ENCODE data around the gene PSMA6. TPM values are rescaled to one million over a fixed set of nuclear protein-coding genes. Genes with fewer than 3 reads are reported as not detected.

PSMA6 gene
- total and polyA plus RNA-seq, 2 donors (not counting 1 experiment from before 2014, with no cell fraction given) = 190 to 225 TPM

GRCh38 chr14:35287431-35288013, 4.7 kb upstream of the PSMA6 start:
- no peaks in the 10 kb centered on the region for H4K20me1 ChIP-seq (ENCODE audit: control insufficient read depth, extremely low read depth, insufficient read depth, low read length)
- TF ChIP-seq EZH2 (IDR thresholded peaks at IDR 0.05; ENCODE audit: low read length, missing control alignments) (no peak), CTCF (conservative IDR thresholded peaks at IDR 0.05 in 1 of 2, IDR thresholded peaks at IDR 0.05 in 1 of 2; ENCODE audit: low read depth in 1 of 2, low read length in 2 of 2) (no peak)
- no peaks in the 10 kb centered on the region for H3K4me1 ChIP-seq (ENCODE audit: control insufficient read depth, extremely low read depth, insufficient read depth, low read length)
- no peaks in the 10 kb centered on the region for H3K36me3 ChIP-seq (ENCODE audit: control insufficient read depth, insufficient read depth, low read length)
- H3K27ac ChIP-seq (ENCODE audit: insufficient read depth, low read length) = no peak overlapping the region
- no peaks in the 10 kb centered on the region for H3K9me3 ChIP-seq (ENCODE audit: control insufficient read depth, insufficient read depth, low read depth, low read length)
- H3K9ac ChIP-seq (ENCODE audit: insufficient read depth, low read length) = no peak overlapping the region
- no peak overlapping the region for H3K4me2 ChIP-seq (ENCODE audit: extremely low read depth, insufficient read depth, low read length)
- peaks cover 3% of the 10 kb centered on the region for H3K79me2 ChIP-seq (ENCODE audit: control insufficient read depth, insufficient read depth, low read length)
- peak in 1 of 2 donors; percentile 17 for DNase-seq (ENCODE audit: low read depth in 2 of 2)
- no peak overlapping the region for H3K4me3 ChIP-seq (replicated peaks in 1 of 4; ENCODE audit: control extremely low read depth in 1 of 4, insufficient read depth in 1 of 4, low read depth in 3 of 4, low read length in 4 of 4)
- H3K27me3 ChIP-seq (ENCODE audit: control insufficient read depth, insufficient read depth, low read length) = no peaks in the 10 kb centered on the region
- no peak overlapping the region for H2AFZ ChIP-seq (ENCODE audit: low read length)

- Histone ChIP-seq H4K20me1 (ENCODE audit: control insufficient read depth, extremely low read depth, insufficient read depth, low read length) (no peaks in the 10 kb centered on the region), H3K79me2 (ENCODE audit: control insufficient read depth, insufficient read depth, low read length) (peaks cover 24% of the 10 kb centered on the region), H3K36me3 (ENCODE audit: control insufficient read depth, insufficient read depth, low read length) (no peaks in the 10 kb centered on the region), H3K27ac (ENCODE audit: insufficient read depth, low read length) (no peak overlapping the region), H3K9me3 (ENCODE audit: control insufficient read depth, insufficient read depth, low read depth, low read length) (no peaks in the 10 kb centered on the region), H3K4me2 (ENCODE audit: extremely low read depth, insufficient read depth, low read length) (no peak overlapping the region), H3K4me3 (replicated peaks in 1 of 4; ENCODE audit: control extremely low read depth in 1 of 4, insufficient read depth in 1 of 4, low read depth in 3 of 4, low read length in 4 of 4) (no peak overlapping the region), H3K4me1 (ENCODE audit: control insufficient read depth, extremely low read depth, insufficient read depth, low read length) (no peaks in the 10 kb centered on the region), H3K27me3 (ENCODE audit: control insufficient read depth, insufficient read depth, low read length) (no peaks in the 10 kb centered on the region), H3K9ac (ENCODE audit: insufficient read depth, low read length) (no peak overlapping the region), H2AFZ (ENCODE audit: low read length) (no peak overlapping the region)
- TF ChIP-seq CTCF (conservative IDR thresholded peaks at IDR 0.05 in 1 of 2, IDR thresholded peaks at IDR 0.05 in 1 of 2; ENCODE audit: low read depth in 1 of 2, low read length in 2 of 2) (no peak), EZH2 (IDR thresholded peaks at IDR 0.05; ENCODE audit: low read length, missing control alignments) (no peak)
- DNase-seq (ENCODE audit: low read depth in 2 of 2) = no peak
Observed at GRCh38 chr14:35289623-35290022, 2.6 kb upstream of the PSMA6 start.

GRCh38 chr14:35292770-35293561, 784 bp downstream of the PSMA6 start:
- Histone ChIP-seq H3K9ac (ENCODE audit: insufficient read depth, low read length) (peak overlapping the region; percentile 84), H3K4me2 (ENCODE audit: extremely low read depth, insufficient read depth, low read length) (peak overlapping the region; percentile 80), H3K79me2 (ENCODE audit: control insufficient read depth, insufficient read depth, low read length) (peaks cover 56% of the 10 kb centered on the region), H3K4me1 (ENCODE audit: control insufficient read depth, extremely low read depth, insufficient read depth, low read length) (no peaks in the 10 kb centered on the region), H3K27me3 (ENCODE audit: control insufficient read depth, insufficient read depth, low read length) (no peaks in the 10 kb centered on the region), H3K36me3 (ENCODE audit: control insufficient read depth, insufficient read depth, low read length) (no peaks in the 10 kb centered on the region), H2AFZ (ENCODE audit: low read length) (peak overlapping the region; percentile 75), H3K9me3 (ENCODE audit: control insufficient read depth, insufficient read depth, low read depth, low read length) (no peaks in the 10 kb centered on the region), H4K20me1 (ENCODE audit: control insufficient read depth, extremely low read depth, insufficient read depth, low read length) (no peaks in the 10 kb centered on the region), H3K27ac (ENCODE audit: insufficient read depth, low read length) (peak overlapping the region; percentile 91), H3K4me3 (replicated peaks in 1 of 4; ENCODE audit: control extremely low read depth in 1 of 4, insufficient read depth in 1 of 4, low read depth in 3 of 4, low read length in 4 of 4) (peak overlapping the region; percentile 67 to 94 (median 86))
- peak in 1 of 2 donors; percentile 9 for DNase-seq (ENCODE audit: low read depth in 2 of 2)
- TF ChIP-seq CTCF (conservative IDR thresholded peaks at IDR 0.05 in 1 of 2, IDR thresholded peaks at IDR 0.05 in 1 of 2; ENCODE audit: low read depth in 1 of 2, low read length in 2 of 2) (no peak), EZH2 (IDR thresholded peaks at IDR 0.05; ENCODE audit: low read length, missing control alignments) (no peak)
